BLaER1 (cell line): ENCODE results near the gene CLSTN1.

Experiments used
- H3K27ac ChIP-seq: shearing (Covaris generic); formaldehyde crosslinking; 2 replicates; pipeline ENCODE4 v1.8.1; 2022
- H3K27me3 ChIP-seq: shearing (Covaris generic); formaldehyde crosslinking; 2 replicates; pipeline ENCODE4 v1.8.1; 2022
- H3K36me3 ChIP-seq: shearing (Covaris generic); formaldehyde crosslinking; 2 replicates; pipeline ENCODE4 v1.8.1; 2022
- H3K4me1 ChIP-seq: shearing (Covaris generic); formaldehyde crosslinking; 2 replicates; pipeline ENCODE4 v1.8.1; 2022
- H3K4me2 ChIP-seq: shearing (Covaris generic); formaldehyde crosslinking; 2 replicates; pipeline ENCODE4 v1.8.1; 2022
- H3K4me3 ChIP-seq: shearing (Covaris generic); formaldehyde crosslinking; 2 replicates; pipeline ENCODE4 v1.8.1; 2022
- H3K9ac ChIP-seq: shearing (Covaris generic); formaldehyde crosslinking; 2 replicates; pipeline ENCODE4 v1.8.1; 2022
- H3K9me3 ChIP-seq: shearing (Covaris generic); formaldehyde crosslinking; 2 replicates; pipeline ENCODE4 v1.8.1; 2022
- H4K20me1 ChIP-seq: shearing (Covaris generic); formaldehyde crosslinking; 2 replicates; pipeline ENCODE4 v1.8.1; 2022
- Cebpa-rat ChIP-seq: shearing (Covaris generic); IDR thresholded peaks from 2 replicates; pipeline ENCODE4 v1.8.1; 2022

The CLSTN1 gene

DNA sequence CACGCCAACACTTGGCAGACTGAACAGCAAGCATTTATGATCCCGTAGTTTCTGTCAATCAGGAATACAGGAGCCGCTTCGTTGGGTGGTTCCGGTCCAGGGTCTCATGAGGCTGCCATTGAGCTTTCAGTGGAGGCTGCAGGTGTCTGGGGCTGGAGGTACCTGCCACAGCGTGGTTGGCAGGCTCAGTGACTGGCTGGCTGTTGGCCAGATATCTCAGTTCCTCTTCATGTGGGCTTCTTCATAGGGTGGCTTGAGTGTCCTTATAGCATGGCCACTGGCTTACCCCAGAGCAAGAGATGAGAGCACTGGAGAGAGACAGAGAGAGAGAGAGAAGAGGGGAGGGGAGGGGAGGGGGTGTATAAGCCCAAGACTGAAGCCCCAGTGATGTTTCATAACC is 142.9 kb downstream of the CLSTN1 start:
- peaks cover 81% of the 10 kb centered on the region for H3K36me3 ChIP-seq
- 0 out of 2 replicates have a peak overlapping the region, but pooled peaks have one; percentile 18 for H3K27ac ChIP-seq
- H3K4me3 ChIP-seq: no peak overlapping the region
- no peak for TF ChIP-seq Cebpa-rat
- peaks cover 100% of the 10 kb centered on the region for H4K20me1 ChIP-seq
- H3K9me3 ChIP-seq: no peaks in the 10 kb centered on the region
- H3K4me2 ChIP-seq: peak overlapping the region; percentile 40
- H3K27me3 ChIP-seq: no peaks in the 10 kb centered on the region
- peaks cover 81% of the 10 kb centered on the region for H3K4me1 ChIP-seq
- H3K9ac ChIP-seq: no peak overlapping the region; the same call in 1 of the 2 replicates

DNA sequence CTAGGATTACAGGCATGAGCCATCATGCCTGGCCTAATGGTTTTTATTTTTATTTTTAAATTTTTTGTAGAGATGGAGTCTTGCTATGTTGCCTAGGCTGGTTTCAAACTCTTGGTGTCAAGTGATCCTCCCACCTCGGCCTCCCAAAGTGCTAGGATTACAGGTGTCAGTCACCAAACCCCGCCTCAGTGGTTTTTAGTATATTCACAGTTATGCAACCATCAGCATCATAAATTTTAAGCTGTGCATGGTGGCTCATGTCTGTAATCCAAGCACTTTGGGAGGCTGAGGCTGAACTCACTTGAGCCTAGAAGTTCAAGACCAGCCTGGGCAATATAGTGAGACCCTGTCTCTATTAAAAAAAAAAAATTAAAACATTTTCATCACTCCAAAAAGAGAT is 143.7 kb downstream of the CLSTN1 start:
- peaks cover 100% of the 10 kb centered on the region for H4K20me1 ChIP-seq
- peaks cover 76% of the 10 kb centered on the region for H3K4me1 ChIP-seq
- H3K36me3 ChIP-seq: peaks cover 86% of the 10 kb centered on the region
- H3K9me3 ChIP-seq: no peaks in the 10 kb centered on the region
- no peak overlapping the region for H3K27ac ChIP-seq
- peak overlapping the region; percentile 40 for H3K4me2 ChIP-seq
- no peak for TF ChIP-seq Cebpa-rat
- H3K9ac ChIP-seq: no peak overlapping the region
- no peak overlapping the region for H3K4me3 ChIP-seq
- H3K27me3 ChIP-seq: no peaks in the 10 kb centered on the region
